Smooth muscle cell of the brain vasculature (primary cell): Measurements from ENCODE around the gene SLC5A5.

Experiments
- DNase-seq: peaks from one replicate; pipeline ENCODE4 v3.0.0-alpha.2; 2012; ENCODE audit warnings: low read depth, low spot score

SLC5A5 gene

GRCh38 chr19:17847538-17848366 lies 24.0 kb upstream of the SLC5A5 start, which contains the start of gene JAK3:
Gene JAK3, minus strand, starts transcription at chr19:17847982. Its CDS starts 3,565 bp downstream, at chr19:17844417.
- no peak for DNase-seq

- DNase-seq, result no peak
These were observed 23.0 kb upstream of the SLC5A5 start for GRCh38 chr19:17848595-17849292.

- DNase-seq, result no peak
These were observed 17.7 kb upstream of the SLC5A5 start for GRCh38 chr19:17854061-17854460.

- DNase-seq, result no peak
These were observed 16.2 kb upstream of the SLC5A5 start for GRCh38 chr19:17855280-17856152.

DNA sequence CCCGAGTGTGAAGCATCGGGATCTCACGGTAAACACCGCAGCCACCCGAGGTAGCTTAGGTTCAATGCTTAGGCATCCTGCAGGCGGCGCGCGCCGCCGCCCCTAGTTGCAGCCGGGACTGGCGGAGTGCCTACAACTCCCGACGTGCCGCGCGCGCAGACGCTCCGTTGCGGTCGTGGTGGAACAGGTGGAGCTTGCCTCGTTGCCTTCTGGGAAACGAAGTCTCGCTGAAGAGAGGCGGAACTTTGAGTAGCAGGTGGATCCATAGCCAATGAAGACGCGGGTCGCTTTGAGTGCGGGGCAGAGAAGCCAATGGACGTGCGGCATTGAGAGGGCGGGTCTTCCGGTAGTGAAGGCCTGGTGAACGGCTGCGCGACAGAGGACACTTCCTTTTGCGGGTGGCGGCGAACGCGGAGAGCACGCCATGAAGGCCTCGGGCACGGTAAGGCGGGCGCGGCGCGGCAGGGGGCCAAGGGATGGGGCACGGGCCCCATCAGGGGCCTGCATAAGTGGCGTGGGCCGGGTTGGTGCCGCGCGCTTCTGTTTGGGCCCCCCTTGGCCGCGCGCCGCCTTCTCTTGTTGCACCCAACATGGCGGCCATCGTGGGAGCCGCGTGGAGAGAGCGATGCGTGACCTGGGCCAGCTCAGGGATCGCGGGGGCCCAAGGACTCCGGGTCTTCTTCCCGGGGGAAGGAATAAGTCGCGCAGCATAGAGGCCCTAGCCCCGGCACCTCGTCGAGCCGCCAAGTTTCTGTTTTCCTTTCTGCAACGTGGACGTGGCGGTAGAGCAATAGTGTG lies 12.0 kb upstream of the SLC5A5 start, which contains the start of gene RPL18A:
Gene RPL18A, plus strand, starts transcription at position 378 of the 798 bp plus-strand sequence. Its CDS starts 47 bp downstream, at position 425.
- DNase-seq, result peak; percentile 99

GRCh38 chr19:17860331-17860992 lies 11.3 kb upstream of the SLC5A5 start:
- no peak for DNase-seq

GRCh38 chr19:17860993-17861360 lies 10.8 kb upstream of the SLC5A5 start:
- DNase-seq, result no peak

DNA sequence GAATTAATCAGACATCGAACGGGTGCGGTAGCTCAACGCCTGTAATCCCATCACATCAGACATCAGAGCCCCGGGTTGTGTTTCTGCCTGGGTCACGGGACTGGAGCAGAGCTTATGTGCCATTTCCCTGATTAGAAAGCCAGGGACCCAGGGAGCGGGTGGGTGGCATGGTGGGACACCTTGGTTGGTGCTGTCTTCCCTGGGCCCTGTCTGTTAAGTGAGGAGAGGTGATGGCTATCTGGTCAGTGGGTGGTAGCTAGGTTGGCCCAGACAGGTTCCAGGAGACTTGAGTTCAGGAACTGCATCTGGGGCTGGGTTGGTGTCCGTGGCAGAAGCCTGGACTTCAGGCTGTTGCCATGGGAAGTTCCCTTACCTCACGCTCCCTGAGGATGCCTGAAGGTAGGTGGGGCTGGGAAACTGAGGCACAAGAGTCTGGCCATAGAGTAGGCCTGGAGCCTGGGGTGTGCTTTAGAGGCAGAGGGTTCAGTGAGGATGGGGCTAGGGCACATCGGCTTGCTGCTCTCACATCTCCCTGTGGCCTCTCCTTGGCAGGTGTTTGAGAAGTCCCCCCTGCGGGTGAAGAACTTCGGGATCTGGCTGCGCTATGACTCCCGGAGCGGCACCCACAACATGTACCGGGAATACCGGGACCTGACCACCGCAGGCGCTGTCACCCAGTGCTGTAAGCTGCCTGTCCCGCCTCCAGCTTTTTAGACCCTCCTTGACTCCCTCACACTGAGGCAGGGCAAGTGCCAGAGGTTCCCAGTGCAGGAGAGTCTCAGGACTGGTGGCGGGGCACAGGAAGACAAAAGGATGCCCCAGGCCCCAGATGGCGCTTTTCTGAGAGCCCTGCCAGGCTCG lies 10.0 kb upstream of the SLC5A5 start:
- no peak for DNase-seq

DNA sequence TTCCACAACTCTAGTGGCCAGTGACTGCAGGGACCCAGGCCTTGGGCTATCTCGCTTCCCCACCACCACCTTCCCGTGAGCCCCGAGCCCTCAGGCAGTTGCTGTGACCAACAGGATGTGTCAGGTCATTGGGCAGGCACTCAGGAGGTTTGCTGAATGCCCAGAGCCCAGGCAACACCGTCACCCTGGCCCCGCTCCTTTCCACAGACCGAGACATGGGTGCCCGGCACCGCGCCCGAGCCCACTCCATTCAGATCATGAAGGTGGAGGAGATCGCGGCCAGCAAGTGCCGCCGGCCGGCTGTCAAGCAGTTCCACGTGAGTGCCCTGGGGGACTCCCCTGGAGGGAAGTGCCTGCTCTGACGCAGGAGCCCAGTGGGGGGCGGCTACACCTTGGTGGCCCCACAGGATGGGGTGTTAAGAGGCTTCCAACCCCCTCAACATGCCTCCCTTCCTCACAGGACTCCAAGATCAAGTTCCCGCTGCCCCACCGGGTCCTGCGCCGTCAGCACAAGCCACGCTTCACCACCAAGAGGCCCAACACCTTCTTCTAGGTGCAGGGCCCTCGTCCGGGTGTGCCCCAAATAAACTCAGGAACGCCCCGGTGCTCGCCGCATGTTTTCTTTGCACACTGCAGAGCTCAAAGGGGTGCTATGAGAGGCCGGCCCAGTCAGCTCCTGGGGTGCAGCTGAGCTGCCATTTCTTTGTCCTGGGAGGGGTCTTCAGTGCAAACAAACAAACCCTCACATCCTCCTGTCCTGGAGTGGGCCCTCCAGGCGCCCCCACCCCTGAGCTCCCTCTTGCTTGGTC lies 8.8 kb upstream of the SLC5A5 start:
- DNase-seq, result no peak

DNA sequence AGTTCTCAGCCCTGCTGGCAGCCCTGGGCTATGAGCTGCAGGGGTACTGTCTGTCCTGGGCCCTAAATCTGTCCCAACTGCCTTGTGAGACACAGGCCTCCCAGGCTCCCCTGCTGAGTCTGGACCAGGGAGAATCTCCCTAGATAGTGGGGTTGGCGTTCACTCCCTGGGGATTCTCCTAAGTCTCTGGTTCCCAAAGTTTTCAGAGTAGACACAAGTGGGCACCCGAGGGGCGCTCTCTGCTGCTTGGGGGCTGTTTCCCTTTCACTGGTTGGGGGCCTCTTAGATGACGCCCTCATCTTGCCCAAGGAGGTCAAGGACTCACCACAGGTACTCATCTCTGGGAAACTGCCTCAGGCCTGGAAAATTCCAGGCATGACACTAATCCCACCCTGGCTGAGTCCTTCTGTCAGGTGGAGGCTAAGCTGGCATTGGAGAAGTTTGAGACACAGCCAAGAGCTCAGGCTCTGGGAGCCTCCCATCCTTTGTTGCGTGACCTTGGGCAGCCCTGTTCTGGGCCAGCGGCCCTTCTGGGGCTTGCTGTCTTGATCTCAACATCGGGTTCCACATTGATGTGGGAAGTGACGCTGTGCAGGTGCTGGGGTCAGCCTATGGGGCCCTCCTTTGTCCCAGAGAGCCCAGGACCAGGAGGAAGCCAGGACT lies 8.1 kb upstream of the SLC5A5 start:
- DNase-seq, result no peak

GRCh38 chr19:17865364-17866311 lies 6.1 kb upstream of the SLC5A5 start:
- DNase-seq, result no peak

GRCh38 chr19:17866312-17866963 lies 5.3 kb upstream of the SLC5A5 start:
- DNase-seq, result no peak

DNA sequence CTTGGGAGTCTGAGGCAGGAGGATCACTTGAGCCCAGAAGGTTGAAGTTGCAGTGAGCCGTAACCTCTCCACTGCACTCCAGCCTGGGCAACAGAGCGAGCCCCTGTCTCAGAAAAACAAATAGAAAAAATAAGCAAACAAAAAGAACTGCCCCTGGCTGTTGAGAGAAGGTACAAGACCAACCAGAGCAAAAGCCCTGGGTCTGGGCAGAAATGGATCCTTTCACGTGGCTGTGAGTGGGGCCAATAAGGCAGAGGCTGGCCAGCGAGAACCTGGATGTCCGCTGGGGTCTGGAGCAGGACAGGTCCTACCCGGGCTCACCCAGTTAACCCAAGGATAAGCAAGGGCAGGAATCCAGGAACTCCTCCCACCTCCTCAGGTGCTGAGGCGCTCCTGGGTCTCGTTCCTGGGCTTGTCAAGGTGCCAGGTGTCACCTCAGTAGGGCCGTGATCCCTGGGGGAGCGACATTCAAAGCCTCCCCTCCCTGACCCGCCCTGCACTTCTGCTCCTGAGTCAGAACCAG lies 4.7 kb upstream of the SLC5A5 start:
- no peak for DNase-seq

DNA sequence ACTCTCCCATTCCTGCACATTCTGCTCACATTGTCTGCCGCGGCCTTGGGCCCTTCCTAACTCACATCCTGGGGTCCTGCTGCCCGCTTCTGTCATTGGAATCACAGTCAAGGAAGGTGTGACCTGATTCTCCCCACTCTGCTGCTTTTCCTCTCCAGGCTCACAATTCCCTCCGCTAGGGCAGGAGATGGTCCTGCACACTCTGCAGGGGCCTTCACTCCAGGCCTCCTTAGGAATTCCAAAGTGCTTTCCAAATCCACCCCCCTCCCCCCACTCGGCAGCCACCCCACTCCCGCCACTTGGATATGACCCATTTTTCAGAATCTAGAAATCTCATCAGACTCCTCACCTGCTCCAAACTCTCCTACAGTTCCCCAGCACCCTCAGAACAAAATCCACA lies 3.1 kb upstream of the SLC5A5 start:
- no peak for DNase-seq

DNA sequence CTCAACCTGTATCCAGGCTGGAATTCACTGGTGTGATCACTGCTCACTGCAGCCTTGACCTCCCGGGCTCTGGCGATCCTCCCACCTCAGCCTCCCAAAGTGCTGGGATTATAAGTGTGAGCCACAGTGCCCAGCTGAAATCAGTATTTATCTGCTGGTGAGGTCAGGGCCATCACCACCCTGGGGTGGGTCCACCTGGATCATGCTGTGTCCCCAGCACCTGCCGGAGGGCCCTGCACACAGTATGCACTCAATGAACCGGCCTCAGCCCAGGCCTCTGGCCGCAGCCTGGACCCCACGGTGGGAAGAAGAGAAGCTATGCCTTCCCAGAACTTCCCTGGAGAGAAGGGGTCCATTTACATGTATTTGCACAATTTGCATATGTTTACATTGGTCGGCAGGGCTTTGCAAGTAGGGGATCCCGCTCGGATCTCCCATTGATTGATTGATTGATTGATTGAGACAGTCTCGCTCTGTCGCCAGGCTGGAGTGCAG lies 2.6 kb upstream of the SLC5A5 start:
- no peak for DNase-seq
